K562 (cell line): ENCODE data around the gene RNPEP. TPM values are rescaled to one million over a fixed set of nuclear protein-coding genes. Genes with fewer than 3 reads are reported as not detected.

Experiments
- CBX5 ChIP-seq: IDR thresholded peaks from 2 replicates; pipeline ENCODE4 v1.6.1; 2014; ENCODE audit warnings: low read depth, borderline replicate concordance
- CHD2 ChIP-seq: IDR thresholded peaks from 2 replicates; pipeline ENCODE4 v1.6.1; 2011; ENCODE audit warnings: low read depth, low read length
- DPF2 ChIP-seq: fragments of 450-650 bp; IDR thresholded peaks from 2 replicates; pipeline ENCODE4 v1.6.1; 2016
- GABPB2 ChIP-seq: fragments of 250-450 bp; sonication (Bioruptor Pico); conservative IDR thresholded peaks from 2 replicates; pipeline ENCODE4 v1.5.1; 2021; ENCODE audit warnings: mild to moderate bottlenecking
- KLF13 ChIP-seq: fragments of 450-650 bp; IDR thresholded peaks from 2 replicates; pipeline ENCODE4 v1.6.1; 2016; ENCODE audit warnings: missing genetic modification characterization, low read depth, mild to moderate bottlenecking, missing compliant biosample characterization, moderate library complexity, borderline replicate concordance
- L3MBTL2 ChIP-seq: fragments of 450-650 bp; IDR thresholded peaks from 2 replicates; pipeline ENCODE4 v1.6.1; 2016; ENCODE audit warnings: mild to moderate bottlenecking, moderate library complexity
- MTF1 ChIP-seq: fragments of 250-450 bp; sonication (Bioruptor Pico); IDR thresholded peaks from 2 replicates; pipeline ENCODE4 v1.9.0; 2021; ENCODE audit warnings: moderate library complexity, mild to moderate bottlenecking, inconsistent platforms, borderline replicate concordance
- OTX1 ChIP-seq: fragments of 450-650 bp; formaldehyde crosslinking; IDR thresholded peaks from 2 replicates; pipeline ENCODE4 v1.4.0; 2022; ENCODE audit warnings: mild to moderate bottlenecking
- POLR2G ChIP-seq: fragments of 200-400 bp; formaldehyde crosslinking; IDR thresholded peaks from 2 replicates; pipeline ENCODE4 v1.6.1; 2017; ENCODE audit warnings: low read depth, mild to moderate bottlenecking, antibody characterized with exemption, low read length, moderate library complexity
- SP1 ChIP-seq: sonication (generic); formaldehyde crosslinking; IDR thresholded peaks from 2 replicates; pipeline ENCODE4 v1.8.1; 2022; ENCODE audit warnings: mild to moderate bottlenecking, missing genetic modification reagents
- ZNF408 ChIP-seq: fragments of 250-450 bp; sonication (Bioruptor Pico); IDR thresholded peaks from 2 replicates; pipeline ENCODE4 v1.4.0; 2020; ENCODE audit warnings: low read depth, mild to moderate bottlenecking, moderate library complexity
- ZZZ3 ChIP-seq: fragments of 450-650 bp; IDR thresholded peaks from 2 replicates; pipeline ENCODE4 v1.6.1; 2016; ENCODE audit warnings: antibody characterized with exemption, mild to moderate bottlenecking, moderate library complexity
- polyA plus RNA-seq, 8 experiments: library from polyadenylated mRNA; depleted of rRNA in 4 of 8; stranded (reverse) in 5 of 8; unstranded in 3 of 8; fragments of >200 nt; fragmentation: Nextera tagmentation in 2 of 8; fragmentation: Illumina TruSeq in 1 of 8; extraction: Ambion mirVana in 2 of 8; extraction: Trizol in 1 of 8; gene quantifications; 2 replicates each; pipeline versions ENCODE4 v1.2.1 to v1.2.3, GENCODE V29; 2011 to 2014; ENCODE audit warnings: inconsistent platforms in 1 of 8, missing spikeins in 1 of 8
- total RNA-seq, 7 experiments: library from RNA; depleted of rRNA in 6 of 7; stranded (reverse); fragments of >200 nt in 6 of 7; fragmentation: Illumina TruSeq in 2 of 7; extraction: Trizol in 2 of 7; gene quantifications; 2 replicates each; pipeline versions ENCODE4 v1.2.1 to v1.2.3, GENCODE V29; 2011 to 2021; ENCODE audit warnings: low replicate concordance in 1 of 7
- TF ChIP-seq, protein P1 (sequence below): fragments of 450-650 bp; IDR thresholded peaks from 2 replicates; pipeline ENCODE4 v1.6.1; 2016; ENCODE audit warnings: mild to moderate bottlenecking, moderate library complexity
- TF ChIP-seq, protein P2 (sequence below): sonication (generic); formaldehyde crosslinking; IDR thresholded peaks from 2 replicates; pipeline ENCODE4 v1.9.0; 2022; ENCODE audit warnings: mild to moderate bottlenecking, missing genetic modification reagents
- TF ChIP-seq, protein P3 (sequence below): sonication (generic); formaldehyde crosslinking; IDR thresholded peaks from 2 replicates; pipeline ENCODE4 v1.8.0; 2022; ENCODE audit warnings: mild to moderate bottlenecking, missing genetic modification reagents, borderline replicate concordance

The RNPEP gene
- total and polyA plus RNA-seq, 9 of the 15 experiments (the other 6 are each of a cell fraction or from before 2014, with no cell fraction given), result 27.5 to 131 (median 63.4) TPM

DNA sequence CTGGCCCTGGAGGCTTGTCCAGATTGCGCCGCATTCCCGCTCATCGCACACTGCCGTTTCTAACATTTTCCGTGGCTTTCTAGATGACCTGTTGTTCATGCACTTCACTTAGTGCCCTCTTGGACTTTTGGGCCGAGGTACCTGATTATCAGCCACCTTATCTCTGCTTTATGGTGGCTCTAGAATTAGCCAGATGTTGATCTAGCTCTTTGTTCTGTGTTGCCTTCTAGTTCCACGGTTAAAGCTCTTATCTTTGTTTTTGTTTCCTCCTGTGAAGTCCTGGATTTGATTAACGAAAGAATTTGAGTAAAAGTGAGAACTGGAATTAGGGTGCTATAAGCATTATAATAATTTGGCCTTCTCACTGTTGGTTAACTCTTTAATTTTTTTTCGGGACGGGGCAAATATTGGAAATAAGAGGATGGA, 945 bp downstream of the RNPEP start (continued):
- TF ChIP-seq, protein P1, sequence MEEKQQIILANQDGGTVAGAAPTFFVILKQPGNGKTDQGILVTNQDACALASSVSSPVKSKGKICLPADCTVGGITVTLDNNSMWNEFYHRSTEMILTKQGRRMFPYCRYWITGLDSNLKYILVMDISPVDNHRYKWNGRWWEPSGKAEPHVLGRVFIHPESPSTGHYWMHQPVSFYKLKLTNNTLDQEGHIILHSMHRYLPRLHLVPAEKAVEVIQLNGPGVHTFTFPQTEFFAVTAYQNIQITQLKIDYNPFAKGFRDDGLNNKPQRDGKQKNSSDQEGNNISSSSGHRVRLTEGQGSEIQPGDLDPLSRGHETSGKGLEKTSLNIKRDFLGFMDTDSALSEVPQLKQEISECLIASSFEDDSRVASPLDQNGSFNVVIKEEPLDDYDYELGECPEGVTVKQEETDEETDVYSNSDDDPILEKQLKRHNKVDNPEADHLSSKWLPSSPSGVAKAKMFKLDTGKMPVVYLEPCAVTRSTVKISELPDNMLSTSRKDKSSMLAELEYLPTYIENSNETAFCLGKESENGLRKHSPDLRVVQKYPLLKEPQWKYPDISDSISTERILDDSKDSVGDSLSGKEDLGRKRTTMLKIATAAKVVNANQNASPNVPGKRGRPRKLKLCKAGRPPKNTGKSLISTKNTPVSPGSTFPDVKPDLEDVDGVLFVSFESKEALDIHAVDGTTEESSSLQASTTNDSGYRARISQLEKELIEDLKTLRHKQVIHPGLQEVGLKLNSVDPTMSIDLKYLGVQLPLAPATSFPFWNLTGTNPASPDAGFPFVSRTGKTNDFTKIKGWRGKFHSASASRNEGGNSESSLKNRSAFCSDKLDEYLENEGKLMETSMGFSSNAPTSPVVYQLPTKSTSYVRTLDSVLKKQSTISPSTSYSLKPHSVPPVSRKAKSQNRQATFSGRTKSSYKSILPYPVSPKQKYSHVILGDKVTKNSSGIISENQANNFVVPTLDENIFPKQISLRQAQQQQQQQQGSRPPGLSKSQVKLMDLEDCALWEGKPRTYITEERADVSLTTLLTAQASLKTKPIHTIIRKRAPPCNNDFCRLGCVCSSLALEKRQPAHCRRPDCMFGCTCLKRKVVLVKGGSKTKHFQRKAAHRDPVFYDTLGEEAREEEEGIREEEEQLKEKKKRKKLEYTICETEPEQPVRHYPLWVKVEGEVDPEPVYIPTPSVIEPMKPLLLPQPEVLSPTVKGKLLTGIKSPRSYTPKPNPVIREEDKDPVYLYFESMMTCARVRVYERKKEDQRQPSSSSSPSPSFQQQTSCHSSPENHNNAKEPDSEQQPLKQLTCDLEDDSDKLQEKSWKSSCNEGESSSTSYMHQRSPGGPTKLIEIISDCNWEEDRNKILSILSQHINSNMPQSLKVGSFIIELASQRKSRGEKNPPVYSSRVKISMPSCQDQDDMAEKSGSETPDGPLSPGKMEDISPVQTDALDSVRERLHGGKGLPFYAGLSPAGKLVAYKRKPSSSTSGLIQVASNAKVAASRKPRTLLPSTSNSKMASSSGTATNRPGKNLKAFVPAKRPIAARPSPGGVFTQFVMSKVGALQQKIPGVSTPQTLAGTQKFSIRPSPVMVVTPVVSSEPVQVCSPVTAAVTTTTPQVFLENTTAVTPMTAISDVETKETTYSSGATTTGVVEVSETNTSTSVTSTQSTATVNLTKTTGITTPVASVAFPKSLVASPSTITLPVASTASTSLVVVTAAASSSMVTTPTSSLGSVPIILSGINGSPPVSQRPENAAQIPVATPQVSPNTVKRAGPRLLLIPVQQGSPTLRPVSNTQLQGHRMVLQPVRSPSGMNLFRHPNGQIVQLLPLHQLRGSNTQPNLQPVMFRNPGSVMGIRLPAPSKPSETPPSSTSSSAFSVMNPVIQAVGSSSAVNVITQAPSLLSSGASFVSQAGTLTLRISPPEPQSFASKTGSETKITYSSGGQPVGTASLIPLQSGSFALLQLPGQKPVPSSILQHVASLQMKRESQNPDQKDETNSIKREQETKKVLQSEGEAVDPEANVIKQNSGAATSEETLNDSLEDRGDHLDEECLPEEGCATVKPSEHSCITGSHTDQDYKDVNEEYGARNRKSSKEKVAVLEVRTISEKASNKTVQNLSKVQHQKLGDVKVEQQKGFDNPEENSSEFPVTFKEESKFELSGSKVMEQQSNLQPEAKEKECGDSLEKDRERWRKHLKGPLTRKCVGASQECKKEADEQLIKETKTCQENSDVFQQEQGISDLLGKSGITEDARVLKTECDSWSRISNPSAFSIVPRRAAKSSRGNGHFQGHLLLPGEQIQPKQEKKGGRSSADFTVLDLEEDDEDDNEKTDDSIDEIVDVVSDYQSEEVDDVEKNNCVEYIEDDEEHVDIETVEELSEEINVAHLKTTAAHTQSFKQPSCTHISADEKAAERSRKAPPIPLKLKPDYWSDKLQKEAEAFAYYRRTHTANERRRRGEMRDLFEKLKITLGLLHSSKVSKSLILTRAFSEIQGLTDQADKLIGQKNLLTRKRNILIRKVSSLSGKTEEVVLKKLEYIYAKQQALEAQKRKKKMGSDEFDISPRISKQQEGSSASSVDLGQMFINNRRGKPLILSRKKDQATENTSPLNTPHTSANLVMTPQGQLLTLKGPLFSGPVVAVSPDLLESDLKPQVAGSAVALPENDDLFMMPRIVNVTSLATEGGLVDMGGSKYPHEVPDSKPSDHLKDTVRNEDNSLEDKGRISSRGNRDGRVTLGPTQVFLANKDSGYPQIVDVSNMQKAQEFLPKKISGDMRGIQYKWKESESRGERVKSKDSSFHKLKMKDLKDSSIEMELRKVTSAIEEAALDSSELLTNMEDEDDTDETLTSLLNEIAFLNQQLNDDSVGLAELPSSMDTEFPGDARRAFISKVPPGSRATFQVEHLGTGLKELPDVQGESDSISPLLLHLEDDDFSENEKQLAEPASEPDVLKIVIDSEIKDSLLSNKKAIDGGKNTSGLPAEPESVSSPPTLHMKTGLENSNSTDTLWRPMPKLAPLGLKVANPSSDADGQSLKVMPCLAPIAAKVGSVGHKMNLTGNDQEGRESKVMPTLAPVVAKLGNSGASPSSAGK, result no peak
- TF ChIP-seq CHD2 (no peak), MTF1 (no peak), ZZZ3 (0 out of 2 replicates have a peak, but pooled peaks have one; percentile 68), GABPB2 (CRISPR knock-in tag) (no peak), POLR2G (no peak), KLF13 (no peak), ZNF408 (CRISPR knock-in tag) (no peak), DPF2 (peak; percentile 79; the same call in 1 of the 2 replicates), OTX1 (CRISPR knock-in tag) (no peak), SP1 (CRISPR knock-in tag) (peak; percentile 21; the same call in 1 of the 2 replicates), L3MBTL2 (0 out of 2 replicates have a peak, but pooled peaks have one; percentile 2), CBX5 (no peak)
- TF ChIP-seq, protein P2, sequence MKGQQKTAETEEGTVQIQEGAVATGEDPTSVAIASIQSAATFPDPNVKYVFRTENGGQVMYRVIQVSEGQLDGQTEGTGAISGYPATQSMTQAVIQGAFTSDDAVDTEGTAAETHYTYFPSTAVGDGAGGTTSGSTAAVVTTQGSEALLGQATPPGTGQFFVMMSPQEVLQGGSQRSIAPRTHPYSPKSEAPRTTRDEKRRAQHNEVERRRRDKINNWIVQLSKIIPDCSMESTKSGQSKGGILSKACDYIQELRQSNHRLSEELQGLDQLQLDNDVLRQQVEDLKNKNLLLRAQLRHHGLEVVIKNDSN (CRISPR knock-in tag), result no peak
- TF ChIP-seq, protein P3, sequence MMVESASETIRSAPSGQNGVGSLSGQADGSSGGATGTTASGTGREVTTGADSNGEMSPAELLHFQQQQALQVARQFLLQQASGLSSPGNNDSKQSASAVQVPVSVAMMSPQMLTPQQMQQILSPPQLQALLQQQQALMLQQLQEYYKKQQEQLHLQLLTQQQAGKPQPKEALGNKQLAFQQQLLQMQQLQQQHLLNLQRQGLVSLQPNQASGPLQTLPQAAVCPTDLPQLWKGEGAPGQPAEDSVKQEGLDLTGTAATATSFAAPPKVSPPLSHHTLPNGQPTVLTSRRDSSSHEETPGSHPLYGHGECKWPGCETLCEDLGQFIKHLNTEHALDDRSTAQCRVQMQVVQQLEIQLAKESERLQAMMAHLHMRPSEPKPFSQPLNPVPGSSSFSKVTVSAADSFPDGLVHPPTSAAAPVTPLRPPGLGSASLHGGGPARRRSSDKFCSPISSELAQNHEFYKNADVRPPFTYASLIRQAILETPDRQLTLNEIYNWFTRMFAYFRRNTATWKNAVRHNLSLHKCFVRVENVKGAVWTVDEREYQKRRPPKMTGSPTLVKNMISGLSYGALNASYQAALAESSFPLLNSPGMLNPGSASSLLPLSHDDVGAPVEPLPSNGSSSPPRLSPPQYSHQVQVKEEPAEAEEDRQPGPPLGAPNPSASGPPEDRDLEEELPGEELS, result peak; percentile 9; the same call in 1 of the 2 replicates
